PC-3 (cell line): ENCODE measurements around the gene SNTB2. TPM values are rescaled to one million over a fixed set of nuclear protein-coding genes. Genes with fewer than 3 reads are reported as not detected.

Experiments
- ATAC-seq: fragments of 200-7000 bp; cut with Tn5 transposase; 2 replicates; pipeline ENCODE4 v1.9.1; 2020; ENCODE audit warnings: mild to moderate bottlenecking, moderate library complexity
- BruUV-seq: library from RNA; stranded (reverse); fragments of 400-500 nt; replicated peaks from 2 replicates; lab custom pipeline; 2021; lab: Mats Ljungman, UMichigan
- CTCF ChIA-PET: fragments of 300-600 bp; sonication (Branson Sonifier 250); formaldehyde crosslinking; loops from one replicate; lab custom pipeline; 2022; ENCODE audit warnings: antibody characterized with exemption; lab: Charles Lee
- POLR2A ChIA-PET: fragments of 300-600 bp; sonication (Branson Sonifier 250); formaldehyde crosslinking; loops from one replicate; lab custom pipeline; 2022; ENCODE audit warnings: antibody characterized with exemption; ENCODE audit not compliant: unreplicated experiment; lab: Charles Lee
- DNase-seq: peaks from one replicate; pipeline ENCODE4 v3.0.0-alpha.2; 2015
- H2AFZ ChIP-seq: fragments of 300-600 bp; sonication (generic); 2 replicates; pipeline ENCODE4 v1.6.0; 2016; ENCODE audit warnings: antibody characterized with exemption, low read length
- H3F3A ChIP-seq: fragments of 300-600 bp; sonication (generic); one replicate; pipeline ENCODE4 v1.6.0; 2017; ENCODE audit warnings: antibody characterized with exemption, low read length, control low read depth, mild to moderate bottlenecking; ENCODE audit not compliant: unreplicated experiment
- H3K27ac ChIP-seq: fragments of 300-600 bp; sonication (generic); 2 replicates; pipeline ENCODE4 v1.5.1; 2016; ENCODE audit warnings: mild to moderate bottlenecking, low read length
- H3K27me3 ChIP-seq: fragments of 300-600 bp; sonication (generic); 2 replicates; pipeline ENCODE4 v1.6.1; 2016; ENCODE audit warnings: low read length, mixed read lengths
- H3K36me3 ChIP-seq: fragments of 300-600 bp; sonication (generic); 2 replicates; pipeline ENCODE4 v1.6.1; 2016; ENCODE audit warnings: low read depth, mixed run types, low read length, mixed read lengths
- H3K4me1 ChIP-seq: fragments of 300-600 bp; sonication (generic); 2 replicates; pipeline ENCODE4 v1.5.1; 2016; ENCODE audit warnings: low read length; ENCODE audit not compliant: insufficient read depth
- H3K4me2 ChIP-seq: fragments of 300-600 bp; sonication (generic); 2 replicates; pipeline ENCODE4 v1.6.0; 2016; ENCODE audit warnings: low read length
- H3K4me3 ChIP-seq: fragments of 300-600 bp; sonication (generic); 2 replicates; pipeline ENCODE4 v1.5.1; 2016; ENCODE audit warnings: mild to moderate bottlenecking, low read length, mixed read lengths
- H3K79me2 ChIP-seq: fragments of 300-600 bp; sonication (generic); 2 replicates; pipeline ENCODE4 v1.6.1; 2017; ENCODE audit warnings: low read length, mixed read lengths
- H3K9ac ChIP-seq: fragments of 300-600 bp; sonication (generic); 2 replicates; pipeline ENCODE4 v1.6.0; 2016; ENCODE audit warnings: mild to moderate bottlenecking, low read length
- H3K9me2 ChIP-seq: fragments of 300-600 bp; sonication (generic); replicated peaks from 2 replicates; pipeline ENCODE4 v1.6.1; 2016; ENCODE audit warnings: mixed run types, low read length, mixed read lengths
- H3K9me3 ChIP-seq: fragments of 300-600 bp; sonication (generic); 2 replicates; pipeline ENCODE4 v1.6.1; 2016; ENCODE audit warnings: low read length, mixed read lengths
- H4K20me1 ChIP-seq: fragments of 300-600 bp; sonication (generic); 2 replicates; pipeline ENCODE4 v1.6.1; 2016; ENCODE audit warnings: low read length, mixed read lengths
- EZH2 ChIP-seq: fragments of 300-600 bp; sonication (generic); IDR thresholded peaks from one replicate; pipeline ENCODE4 v1.6.1; 2017; ENCODE audit warnings: antibody characterized with exemption, mild to moderate bottlenecking, low read length; ENCODE audit not compliant: unreplicated experiment
- EZH2phosphoT487 ChIP-seq: fragments of 300-600 bp; sonication (generic); IDR thresholded peaks from 2 replicates; pipeline ENCODE4 v1.6.1; 2018; ENCODE audit warnings: mild to moderate bottlenecking, antibody characterized with exemption, low read length, borderline replicate concordance
- intact Hi-C: fragments of 100-400 bp; cut with micrococcal nuclease; formaldehyde crosslinking; loops from 2 replicates; pipeline ENCODE4 v1.9.0; 2023
- total RNA-seq: library from RNA; depleted of rRNA; stranded (reverse); fragments of >200 nt; gene quantifications from 2 replicates; pipeline ENCODE4 v1.2.3, GENCODE V29; 2014
- TF ChIP-seq, protein P1 (sequence below): fragments of 300-600 bp; sonication (generic); conservative IDR thresholded peaks from 2 replicates; pipeline ENCODE4 v1.5.1; 2017; ENCODE audit warnings: antibody characterized with exemption, low read depth, mild to moderate bottlenecking, low read length

Gene SNTB2
- total RNA-seq, 1 experiment from 2014 or later = 40.4 TPM

DNA sequence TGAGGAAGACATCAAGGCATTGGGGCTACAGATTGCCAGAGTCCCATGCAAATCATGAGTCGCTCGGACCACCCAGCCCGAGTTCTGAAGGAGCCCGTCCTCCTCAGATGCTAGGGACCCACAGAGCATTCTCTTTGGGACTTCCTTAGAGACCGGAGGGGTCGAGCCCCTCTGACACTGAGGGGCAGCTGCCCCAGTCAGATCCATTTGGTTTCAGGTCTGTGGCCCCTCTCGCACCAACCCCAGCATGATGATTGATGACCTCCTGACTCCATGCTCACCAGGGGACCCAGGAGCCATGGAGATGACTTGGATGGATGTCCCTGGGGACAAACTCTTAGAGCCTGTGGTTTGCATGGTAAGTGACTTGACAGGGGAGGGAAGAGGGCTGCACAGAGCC is 135.4 kb downstream of the SNTB2 start:
- H3F3A ChIP-seq = no peaks in the 10 kb centered on the region
- peaks cover 13% of the 10 kb centered on the region for H3K4me1 ChIP-seq
- ATAC-seq (no peak), DNase-seq (no peak)
- ChIA-PET POLR2A (no interaction called here), CTCF (no interaction called here)
- H3K36me3 ChIP-seq = peaks cover 26% of the 10 kb centered on the region
- H3K4me3 ChIP-seq = no peak overlapping the region
- H3K9me2 ChIP-seq = no peaks in the 10 kb centered on the region
- no peak overlapping the region for H3K9ac ChIP-seq
- no peaks in the 10 kb centered on the region for H3K27me3 ChIP-seq
- H3K27ac ChIP-seq = no peak overlapping the region
- H3K79me2 ChIP-seq = peaks cover 41% of the 10 kb centered on the region
- no TSS peak for BruUV-seq
- H3K4me2 ChIP-seq = no peak overlapping the region
- intact Hi-C loops = no loop called here
- TF ChIP-seq EZH2 (no peak), EZH2phosphoT487 (no peak)
- TF ChIP-seq, protein P1, sequence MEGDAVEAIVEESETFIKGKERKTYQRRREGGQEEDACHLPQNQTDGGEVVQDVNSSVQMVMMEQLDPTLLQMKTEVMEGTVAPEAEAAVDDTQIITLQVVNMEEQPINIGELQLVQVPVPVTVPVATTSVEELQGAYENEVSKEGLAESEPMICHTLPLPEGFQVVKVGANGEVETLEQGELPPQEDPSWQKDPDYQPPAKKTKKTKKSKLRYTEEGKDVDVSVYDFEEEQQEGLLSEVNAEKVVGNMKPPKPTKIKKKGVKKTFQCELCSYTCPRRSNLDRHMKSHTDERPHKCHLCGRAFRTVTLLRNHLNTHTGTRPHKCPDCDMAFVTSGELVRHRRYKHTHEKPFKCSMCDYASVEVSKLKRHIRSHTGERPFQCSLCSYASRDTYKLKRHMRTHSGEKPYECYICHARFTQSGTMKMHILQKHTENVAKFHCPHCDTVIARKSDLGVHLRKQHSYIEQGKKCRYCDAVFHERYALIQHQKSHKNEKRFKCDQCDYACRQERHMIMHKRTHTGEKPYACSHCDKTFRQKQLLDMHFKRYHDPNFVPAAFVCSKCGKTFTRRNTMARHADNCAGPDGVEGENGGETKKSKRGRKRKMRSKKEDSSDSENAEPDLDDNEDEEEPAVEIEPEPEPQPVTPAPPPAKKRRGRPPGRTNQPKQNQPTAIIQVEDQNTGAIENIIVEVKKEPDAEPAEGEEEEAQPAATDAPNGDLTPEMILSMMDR = no peak
- H4K20me1 ChIP-seq = peaks cover 10% of the 10 kb centered on the region
- H3K9me3 ChIP-seq = no peaks in the 10 kb centered on the region
- H2AFZ ChIP-seq = no peak overlapping the region

DNA sequence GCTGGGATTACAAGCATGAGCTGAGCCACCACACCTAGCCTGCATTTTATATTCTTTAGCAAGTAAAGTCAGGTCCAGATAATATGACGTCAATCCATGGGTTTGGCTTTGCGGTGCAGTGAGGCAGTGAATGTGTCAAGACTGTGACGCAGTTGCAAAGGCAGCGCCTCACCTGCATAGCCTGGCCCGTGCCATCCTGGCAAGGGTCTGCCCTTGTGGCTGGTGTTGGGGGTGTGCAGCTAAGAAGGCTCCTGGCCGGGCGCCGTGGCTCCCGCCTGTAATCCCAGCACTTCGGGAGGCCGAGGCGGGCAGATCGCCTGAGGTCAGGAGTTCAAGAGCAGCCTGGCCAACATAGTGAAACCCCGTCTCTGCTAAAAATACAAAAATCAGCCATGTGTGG is 136.5 kb downstream of the SNTB2 start:
- BruUV-seq = no TSS peak
- H4K20me1 ChIP-seq = peaks cover 10% of the 10 kb centered on the region
- no peaks in the 10 kb centered on the region for H3K9me3 ChIP-seq
- ATAC-seq = no peak
- TF ChIP-seq EZH2 = no peak
- TF ChIP-seq EZH2phosphoT487 = no peak
- TF ChIP-seq, protein P1 = no peak
- H3K79me2 ChIP-seq = peaks cover 51% of the 10 kb centered on the region
- H3K9me2 ChIP-seq = no peaks in the 10 kb centered on the region
- H2AFZ ChIP-seq = no peak overlapping the region
- POLR2A ChIA-PET = no interaction called here
- DNase-seq = no peak
- H3K9ac ChIP-seq = no peak overlapping the region
- H3K36me3 ChIP-seq = peaks cover 26% of the 10 kb centered on the region
- H3K4me1 ChIP-seq = peaks cover 18% of the 10 kb centered on the region
- H3K27me3 ChIP-seq = no peaks in the 10 kb centered on the region
- intact Hi-C loops = no loop called here
- CTCF ChIA-PET = no interaction called here
- H3K4me2 ChIP-seq = no peak overlapping the region
- H3F3A ChIP-seq = no peaks in the 10 kb centered on the region
- no peak overlapping the region for H3K4me3 ChIP-seq
- no peak overlapping the region for H3K27ac ChIP-seq

DNA sequence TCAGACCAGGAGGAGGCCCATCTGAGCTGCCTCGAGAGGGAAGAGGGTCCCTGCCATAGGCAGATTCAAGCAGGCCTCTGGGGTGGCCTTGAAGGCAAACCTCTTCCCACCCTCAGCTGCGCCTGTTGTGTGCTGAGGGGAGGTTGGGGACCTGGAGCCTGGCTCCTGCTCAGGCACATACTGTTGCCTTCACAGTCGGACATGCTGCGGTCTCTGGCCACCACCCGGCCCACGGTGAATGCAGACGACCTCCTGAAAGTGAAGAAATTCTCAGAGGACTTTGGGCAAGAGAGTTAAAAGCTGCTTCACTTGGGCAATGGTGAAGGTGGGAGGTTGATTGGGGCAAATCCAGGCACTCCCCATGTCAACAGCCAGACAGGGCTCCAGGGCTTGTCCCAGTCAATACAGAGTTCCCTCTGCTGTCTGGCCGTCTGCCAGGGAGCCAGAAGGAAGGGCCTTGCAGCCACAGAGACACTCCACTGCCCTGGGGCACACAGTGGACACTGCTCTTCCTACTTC is 137.1 kb downstream of the SNTB2 start:
- Histone ChIP-seq H3K9ac (no peak overlapping the region), H3K79me2 (peaks cover 58% of the 10 kb centered on the region), H3K4me1 (peaks cover 21% of the 10 kb centered on the region), H3K9me2 (no peaks in the 10 kb centered on the region), H3K9me3 (no peaks in the 10 kb centered on the region), H3K36me3 (peaks cover 24% of the 10 kb centered on the region), H3K4me2 (no peak overlapping the region), H3F3A (no peaks in the 10 kb centered on the region), H3K4me3 (no peak overlapping the region), H3K27me3 (no peaks in the 10 kb centered on the region), H4K20me1 (peaks cover 10% of the 10 kb centered on the region), H3K27ac (no peak overlapping the region), H2AFZ (no peak overlapping the region)
- TF ChIP-seq EZH2 (no peak), EZH2phosphoT487 (no peak)
- TF ChIP-seq, protein P1 = no peak
- ChIA-PET POLR2A (no interaction called here), CTCF (no interaction called here)
- DNase-seq = no peak
- no TSS peak for BruUV-seq
- intact Hi-C loops = no loop called here
- ATAC-seq = no peak
